Measurements from ENCODE around the gene ALKBH8. TPM values are rescaled to one million over a fixed set of nuclear protein-coding genes. Genes with fewer than 3 reads are reported as not detected.
"Not testable (repeated sequence)": the region's sequence is repeated elsewhere in the genome, so short reads cannot be mapped to it uniquely, and the experiment has no call there.

Gene ALKBH8
- total RNA-seq, 1 donor from 2014 or later: 8.2 TPM

DNA sequence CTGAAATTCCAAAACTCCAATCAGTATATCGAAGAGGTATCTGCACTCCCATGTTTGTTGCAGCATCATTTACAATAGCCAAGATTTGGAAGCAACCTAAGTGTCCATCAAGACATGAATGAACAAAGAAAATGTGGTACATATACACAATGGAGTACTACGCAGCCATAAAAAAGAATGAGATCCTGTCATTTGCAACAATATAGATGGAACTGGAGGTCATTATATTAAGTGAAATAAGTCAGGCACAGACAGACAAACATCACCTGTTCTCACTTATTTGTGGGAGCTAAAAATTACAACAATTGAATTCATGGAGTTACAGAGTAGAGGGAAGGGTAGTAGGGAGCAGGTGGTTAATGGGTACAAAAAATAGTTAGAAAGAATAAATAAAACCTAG is 13.6 kb upstream of the ALKBH8 start:
- DNase-seq (ENCODE audit: low spot score): not testable (repeated sequence)

DNA sequence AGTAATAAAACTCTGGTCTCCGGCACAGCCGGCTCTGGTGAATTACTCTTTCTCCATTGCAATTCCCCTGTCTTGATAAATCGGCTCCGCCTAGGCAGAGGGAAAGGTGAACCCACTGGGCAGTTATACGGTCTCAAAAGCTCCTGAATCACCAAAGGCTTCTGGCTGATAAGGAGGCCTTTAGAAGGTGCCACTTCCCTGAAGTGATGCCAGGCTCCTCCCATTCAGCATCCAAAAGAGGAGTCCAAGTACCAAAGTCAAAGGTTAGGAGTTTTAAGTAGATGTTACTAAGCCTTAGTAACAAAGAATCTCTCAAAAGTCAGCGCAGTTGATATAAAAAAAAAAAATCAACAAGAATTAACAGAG is 11.8 kb upstream of the ALKBH8 start:
- no peak for DNase-seq (ENCODE audit: low spot score)

DNA sequence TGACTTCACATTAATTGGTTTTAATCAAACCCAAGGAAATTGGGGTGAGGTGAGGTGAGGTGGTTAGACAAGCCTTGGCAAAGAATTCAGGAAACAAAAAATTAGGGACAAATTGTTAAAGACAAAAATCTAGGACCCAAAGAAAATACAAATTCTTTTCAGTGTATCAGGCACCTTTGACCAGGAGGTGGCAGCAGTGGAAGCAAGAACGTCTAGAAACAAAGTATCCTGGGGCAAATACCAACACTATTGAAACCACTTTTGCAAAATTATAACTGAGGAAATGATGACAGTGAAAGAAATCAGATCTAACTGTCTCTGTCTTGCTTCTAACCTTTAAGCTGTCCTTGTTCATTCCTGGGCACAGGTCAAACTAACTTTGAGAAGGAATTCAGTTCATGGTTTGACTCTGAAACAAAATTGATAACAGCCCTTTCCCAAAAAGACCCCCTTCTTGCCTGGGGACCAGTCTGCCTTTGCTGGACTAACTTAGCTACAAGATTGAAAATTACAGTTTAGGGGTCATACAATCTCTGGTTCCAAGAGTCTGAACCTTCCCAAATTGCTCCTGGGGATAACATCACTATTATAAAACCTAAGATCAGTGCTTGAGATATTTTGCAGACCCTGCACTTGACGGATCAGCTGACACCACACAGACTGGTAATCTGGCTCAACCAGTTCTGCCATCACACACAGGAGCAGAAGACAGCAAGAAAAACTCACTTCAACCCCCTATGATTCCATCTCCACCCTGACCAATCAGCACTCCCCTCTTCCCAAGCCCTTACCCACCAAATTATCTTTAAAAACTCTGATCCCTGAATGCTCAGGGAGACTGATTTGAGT is 11.2 kb upstream of the ALKBH8 start:
- DNase-seq (ENCODE audit: low spot score): peak; percentile 73

DNA sequence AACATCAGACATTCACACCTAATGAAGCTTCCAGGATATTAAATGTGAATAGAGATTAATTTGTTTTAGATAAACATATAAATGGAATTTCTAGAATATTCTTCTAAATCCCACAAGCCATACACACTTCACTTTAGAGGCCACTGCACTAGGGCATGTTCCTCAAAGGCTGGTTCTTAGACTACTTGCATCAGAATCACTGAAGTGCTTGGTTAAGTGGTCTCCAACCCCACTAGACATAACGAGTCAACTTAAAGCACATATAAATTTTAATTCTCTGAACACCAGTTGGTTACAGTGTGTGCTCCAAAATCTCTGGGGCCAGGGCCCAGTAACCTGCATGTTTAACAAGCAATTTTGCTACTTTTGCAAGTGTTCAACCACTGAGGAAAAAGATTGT is 7.9 kb upstream of the ALKBH8 start:
- no peak for DNase-seq (ENCODE audit: low spot score)

DNA sequence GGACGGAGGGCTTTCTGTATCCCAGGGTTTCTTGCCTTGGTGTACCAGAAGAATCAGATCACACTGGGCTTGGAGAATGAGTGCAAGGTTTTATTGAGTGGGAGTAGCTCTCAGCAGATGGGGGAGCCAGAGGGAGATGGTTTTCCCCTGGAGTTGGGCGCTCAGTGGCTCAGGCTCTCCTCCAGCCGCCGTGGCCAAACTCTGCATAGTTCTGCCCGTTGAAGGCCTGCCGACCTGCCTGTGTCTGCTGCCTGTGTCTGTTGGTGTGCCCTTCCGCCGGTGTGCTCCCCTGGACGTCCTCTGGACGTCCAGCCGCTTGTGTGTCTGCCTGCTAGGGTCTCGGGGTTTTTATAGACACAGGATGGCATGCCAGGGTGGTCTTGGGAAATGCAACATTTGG is 4.5 kb upstream of the ALKBH8 start:
- DNase-seq (ENCODE audit: low spot score): no peak

DNA sequence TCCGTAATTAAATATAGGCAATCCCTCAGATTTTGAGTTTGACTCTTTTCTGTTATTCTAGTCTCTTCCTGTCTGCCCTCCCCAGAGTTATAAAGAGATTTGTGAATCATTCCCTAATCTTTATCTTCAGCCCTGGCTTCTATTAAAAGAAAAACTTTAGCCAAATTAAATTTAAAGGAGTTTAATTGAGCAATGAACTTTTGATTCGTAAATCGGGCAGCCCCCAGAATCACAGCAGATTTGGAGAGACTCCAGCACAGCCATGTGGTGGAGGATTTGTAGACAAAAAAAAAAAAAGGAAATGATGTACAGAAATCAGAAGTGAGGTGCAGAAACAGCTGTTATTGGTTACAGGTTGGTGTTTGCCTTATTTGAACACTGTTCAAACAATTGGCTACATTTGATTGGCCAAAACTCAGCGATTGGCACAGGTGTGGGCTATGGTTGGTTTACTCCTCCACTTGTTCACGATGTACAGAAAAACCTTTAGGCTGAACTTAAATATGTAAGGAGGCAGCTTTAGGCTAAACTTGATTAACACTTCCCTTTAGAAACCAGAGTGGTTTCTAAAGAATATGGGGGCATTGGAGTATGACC is 2.3 kb upstream of the ALKBH8 start:
- no peak for DNase-seq (ENCODE audit: low spot score)

DNA sequence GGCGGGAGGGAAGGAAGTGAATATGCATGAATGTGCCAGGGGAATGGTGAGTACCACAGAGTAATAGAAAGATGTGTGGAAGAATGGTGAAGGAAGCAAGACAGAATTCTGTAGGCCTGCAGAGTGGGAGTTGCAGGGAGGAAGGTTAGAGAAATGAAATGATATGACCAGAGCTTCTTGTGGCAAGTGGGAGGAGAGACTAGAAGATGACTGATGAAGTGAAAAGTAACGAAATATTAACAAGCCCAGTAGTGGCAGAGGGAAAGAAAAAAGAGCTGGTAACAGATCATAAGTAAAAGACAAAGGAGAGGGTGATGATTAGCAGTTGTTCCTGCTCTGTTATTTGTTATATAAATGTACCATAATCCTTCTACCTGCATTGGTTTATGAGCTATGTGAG is 1.0 kb upstream of the ALKBH8 start:
- DNase-seq (ENCODE audit: low spot score): no peak

DNA sequence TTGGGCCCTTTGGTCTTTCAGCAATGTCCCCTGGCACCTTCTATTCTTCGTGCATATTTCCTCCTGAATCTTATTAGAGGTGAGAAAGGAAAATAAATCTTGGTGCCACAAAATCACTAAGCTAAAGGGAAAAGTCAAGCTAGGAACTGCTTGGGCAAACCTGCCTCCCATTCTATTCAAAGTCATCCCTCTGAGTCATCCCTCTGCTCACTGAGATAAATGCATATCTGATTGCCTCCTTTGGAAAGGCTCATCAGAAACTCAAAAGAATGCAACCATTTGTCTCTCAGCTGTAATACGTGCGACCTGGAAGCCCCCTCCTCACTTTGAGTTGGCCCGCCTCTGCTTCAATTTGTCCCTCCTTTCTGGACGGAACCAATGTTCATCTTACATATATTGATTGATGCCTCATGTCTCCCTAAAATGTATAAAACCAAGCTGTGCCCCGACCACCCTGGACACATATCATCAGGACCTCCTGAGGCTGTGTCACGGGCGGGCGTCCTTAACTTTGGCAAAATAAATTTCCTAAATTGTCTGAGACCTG is 493 bp upstream of the ALKBH8 start:
- not testable (repeated sequence) for DNase-seq (ENCODE audit: low spot score)

DNA sequence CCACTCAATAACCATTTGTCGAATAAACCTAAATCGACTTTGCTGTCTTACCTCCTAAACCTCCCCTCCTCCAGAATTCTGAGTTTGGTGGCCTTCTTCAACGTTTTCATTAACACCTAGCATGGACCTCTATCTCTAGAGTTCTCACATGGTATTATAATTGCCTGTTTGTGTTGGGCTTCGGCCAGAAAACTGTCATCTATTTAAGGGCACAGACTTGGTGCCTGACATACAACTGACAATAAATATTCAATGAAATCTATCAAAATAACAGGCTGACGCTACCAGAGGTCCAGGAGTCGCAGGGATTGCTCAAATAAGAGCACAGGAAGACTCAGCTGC is 687 bp downstream of the ALKBH8 start:
- no peak for DNase-seq (ENCODE audit: low spot score)

DNA sequence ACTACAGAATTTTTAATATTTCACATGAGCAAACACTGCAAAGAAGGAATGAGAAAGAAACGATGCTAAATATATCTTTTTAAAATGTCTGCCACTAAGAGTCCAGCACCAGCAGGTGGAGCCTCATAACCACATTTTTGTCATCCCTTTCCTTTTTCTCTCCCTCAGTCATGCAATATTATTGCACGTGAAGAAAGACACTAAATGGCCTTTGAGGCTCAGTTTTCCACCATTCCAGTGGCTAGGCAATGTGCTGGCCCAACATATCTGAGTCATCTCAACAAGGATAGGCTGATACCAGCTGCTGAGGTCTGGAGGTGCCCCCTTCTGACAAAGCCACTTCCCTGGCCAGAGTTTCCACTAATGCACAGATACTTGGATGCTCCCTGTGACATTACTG is 1.8 kb downstream of the ALKBH8 start:
- DNase-seq (ENCODE audit: low spot score): peak; percentile 73

DNA sequence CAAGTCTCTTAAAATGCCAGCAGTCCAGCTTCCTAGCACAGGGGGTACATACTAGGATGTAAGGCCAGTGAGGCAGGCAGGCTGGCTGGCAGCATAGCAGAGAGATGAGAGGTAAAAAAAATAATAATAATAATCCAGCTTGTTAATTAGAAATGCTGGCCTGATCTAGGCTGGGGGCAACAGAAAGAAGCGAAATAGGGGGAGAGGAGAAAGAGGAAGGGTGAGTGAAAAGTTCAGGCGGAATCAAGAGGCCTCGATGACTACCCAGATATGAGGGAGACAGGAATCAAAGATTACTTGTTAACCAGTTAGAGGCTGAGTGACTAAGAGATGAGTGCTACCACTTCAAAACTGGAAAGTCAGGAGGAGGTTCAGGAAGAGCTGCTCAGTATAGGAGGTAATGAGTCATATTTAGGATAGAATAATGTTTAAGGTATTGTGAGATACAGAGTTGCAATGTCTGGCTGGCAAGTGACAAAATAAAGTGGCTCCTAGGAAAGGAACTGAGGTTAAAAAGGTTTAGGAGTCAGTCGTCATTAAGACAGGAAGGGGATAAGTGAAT is 2.8 kb downstream of the ALKBH8 start:
- DNase-seq (ENCODE audit: low spot score): no peak

DNA sequence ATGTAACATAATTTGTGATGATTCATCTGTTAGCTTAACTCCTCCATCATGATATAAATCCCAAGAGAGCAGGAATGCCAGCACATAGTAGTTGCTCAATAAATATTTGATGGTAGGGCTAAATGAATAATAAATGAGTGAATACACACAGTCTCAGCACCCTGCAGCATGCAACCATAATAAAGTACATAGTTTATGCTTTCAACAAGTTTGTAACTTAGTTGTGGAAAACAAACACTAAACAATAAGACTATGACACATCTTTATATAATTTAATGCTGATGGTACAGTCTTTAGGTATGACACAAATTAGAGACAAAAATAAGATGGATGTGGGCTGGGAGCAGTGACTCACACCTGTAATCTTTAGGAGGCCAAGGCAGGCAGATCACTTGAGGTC is 3.8 kb downstream of the ALKBH8 start:
- no peak for DNase-seq (ENCODE audit: low spot score)

DNA sequence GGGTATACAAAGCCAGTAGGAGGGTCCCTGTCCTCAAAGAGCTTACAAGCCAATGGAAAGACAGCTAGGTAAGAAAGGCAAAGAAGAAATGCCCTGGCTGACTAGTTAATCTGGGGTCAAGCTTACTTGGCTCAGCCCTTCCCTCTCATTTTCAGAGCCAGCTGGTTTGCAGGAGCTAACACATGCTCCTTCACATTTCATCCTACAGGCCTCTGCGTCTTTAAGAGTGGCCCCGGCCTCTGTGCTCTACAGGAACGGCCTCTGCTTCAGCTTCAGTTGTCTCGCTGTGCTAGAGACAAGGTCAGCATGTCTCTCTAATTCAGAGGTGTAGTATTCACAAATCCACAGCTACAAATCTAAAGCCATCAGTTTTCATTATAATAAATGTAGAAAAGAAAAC is 15.2 kb downstream of the ALKBH8 start:
- no peak for DNase-seq (ENCODE audit: low spot score)

DNA sequence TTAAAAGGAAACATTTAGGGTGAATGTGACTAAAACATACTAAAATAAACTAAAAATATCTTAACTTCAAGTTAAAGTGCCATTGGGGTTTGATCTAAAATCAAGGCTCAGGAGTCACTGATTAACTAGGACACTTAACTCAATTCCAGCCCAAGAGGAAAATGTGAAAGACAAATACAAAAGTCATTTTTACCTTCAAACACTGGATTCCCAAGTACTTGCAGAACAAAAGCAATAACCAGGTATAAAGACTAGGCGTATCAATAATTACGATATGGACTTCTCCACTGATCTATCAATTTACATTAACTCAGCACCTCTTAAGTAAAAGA is 15.6 kb downstream of the ALKBH8 start:
- no peak for DNase-seq (ENCODE audit: low spot score)

DNA sequence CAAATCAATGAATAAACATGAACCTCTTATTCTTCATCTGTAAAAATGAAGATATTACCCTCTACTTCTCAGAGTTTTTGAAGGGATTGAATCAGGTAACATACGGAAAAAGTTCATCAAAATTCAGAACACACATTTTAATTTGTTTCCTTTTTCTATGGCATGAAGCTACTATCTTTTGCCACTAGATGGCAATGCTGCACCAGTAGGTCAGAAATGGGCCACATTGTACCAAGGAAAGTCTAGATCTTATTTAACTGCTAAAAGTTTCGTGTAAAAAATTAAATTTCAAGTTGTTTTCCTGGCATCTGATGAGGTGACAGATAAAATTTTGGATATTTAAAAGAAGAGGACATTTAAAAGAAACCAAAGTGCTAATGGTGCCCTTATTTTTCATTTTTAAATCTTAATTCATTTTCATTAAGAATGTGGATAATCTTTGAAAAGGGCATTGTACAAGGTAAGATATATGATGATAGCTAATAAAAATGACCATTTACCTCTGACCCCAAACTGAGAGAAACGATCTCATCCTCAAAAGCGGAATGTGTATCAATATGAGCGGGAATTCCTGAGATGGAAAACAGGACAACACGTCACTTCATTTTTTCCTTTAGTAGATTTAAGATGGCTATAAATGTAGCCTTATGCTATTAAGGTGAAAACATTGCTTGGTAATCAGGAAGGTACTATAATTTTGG is 16.1 kb downstream of the ALKBH8 start:
- DNase-seq (ENCODE audit: low spot score): peak; percentile 36

DNA sequence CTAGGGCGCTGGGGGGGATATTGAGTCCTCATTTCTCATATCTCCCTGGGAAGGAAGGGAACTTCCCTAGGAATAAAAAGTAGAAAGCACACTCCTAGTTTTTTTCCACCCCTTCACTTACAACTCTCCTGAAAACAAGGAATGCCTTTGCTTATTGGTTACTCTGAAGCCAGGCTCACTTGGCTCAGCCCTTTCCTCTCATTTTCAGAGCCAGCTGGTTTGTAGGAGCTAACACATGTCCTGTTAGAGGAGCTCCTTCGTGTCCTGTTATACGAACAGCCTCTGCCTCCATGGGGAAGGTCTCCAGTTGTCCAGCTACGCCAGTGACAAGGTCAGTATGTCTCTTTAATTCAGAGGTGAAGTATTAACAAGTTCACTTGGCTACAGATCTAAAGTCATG is 17.6 kb downstream of the ALKBH8 start:
- no peak for DNase-seq (ENCODE audit: low spot score)

DNA sequence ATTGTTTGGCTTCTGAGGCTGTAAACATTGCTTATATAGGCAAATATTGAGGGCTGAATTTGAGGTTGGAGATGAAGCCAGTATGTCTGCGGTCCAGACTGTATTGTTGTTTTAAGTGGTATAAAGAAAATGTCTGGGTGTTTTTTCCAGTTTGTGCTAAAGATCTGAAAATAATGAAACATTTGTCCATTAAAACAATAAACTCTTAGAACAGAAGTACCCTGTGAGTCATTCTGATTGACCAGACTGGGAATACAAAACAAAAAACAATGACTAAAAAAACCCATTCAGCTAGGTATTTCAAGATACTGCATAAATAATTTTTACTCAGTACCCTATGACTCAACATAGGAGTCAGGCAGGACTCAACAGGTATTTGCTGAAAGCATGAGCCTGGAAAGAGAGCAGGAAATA is 20.4 kb downstream of the ALKBH8 start:
- DNase-seq (ENCODE audit: low spot score): peak; percentile 5

DNA sequence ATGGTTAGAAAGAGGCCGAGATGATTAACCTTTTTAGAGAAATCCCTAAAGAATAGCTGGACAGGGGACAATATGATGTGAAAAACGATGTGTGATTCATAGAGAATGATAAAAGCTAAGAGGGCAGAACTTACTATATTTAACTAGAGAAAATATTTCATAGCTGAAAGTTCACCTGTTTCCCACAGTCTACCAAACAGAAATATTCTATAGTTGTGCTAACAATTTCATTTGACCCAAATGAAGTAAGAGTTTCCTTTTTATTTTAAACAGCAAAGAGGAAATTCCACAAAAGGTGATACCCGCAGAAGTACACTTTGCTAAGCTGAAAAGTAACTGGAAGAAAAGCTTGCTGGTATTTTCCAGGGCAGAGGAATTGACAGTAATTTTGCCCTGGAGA is 26.7 kb downstream of the ALKBH8 start:
- no peak for DNase-seq (ENCODE audit: low spot score)

DNA sequence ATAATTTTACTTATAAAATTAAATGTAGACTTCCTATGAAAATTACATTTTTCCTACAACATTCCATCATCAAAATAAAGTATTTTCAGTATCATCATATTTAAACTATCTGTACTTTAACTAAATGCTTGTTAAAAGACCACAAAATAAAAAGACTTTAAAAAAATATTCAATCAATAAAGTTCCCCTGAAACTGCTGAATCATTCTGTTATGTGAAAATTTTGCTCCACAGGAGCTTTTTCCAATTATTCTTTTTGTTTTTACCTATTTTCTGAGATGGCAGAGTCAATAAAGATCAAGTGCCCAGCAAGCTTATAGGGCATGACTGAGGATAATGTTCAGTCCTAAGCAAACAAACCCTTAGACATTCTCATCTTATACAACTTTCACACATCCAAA is 27.3 kb downstream of the ALKBH8 start:
- no peak for DNase-seq (ENCODE audit: low spot score)

DNA sequence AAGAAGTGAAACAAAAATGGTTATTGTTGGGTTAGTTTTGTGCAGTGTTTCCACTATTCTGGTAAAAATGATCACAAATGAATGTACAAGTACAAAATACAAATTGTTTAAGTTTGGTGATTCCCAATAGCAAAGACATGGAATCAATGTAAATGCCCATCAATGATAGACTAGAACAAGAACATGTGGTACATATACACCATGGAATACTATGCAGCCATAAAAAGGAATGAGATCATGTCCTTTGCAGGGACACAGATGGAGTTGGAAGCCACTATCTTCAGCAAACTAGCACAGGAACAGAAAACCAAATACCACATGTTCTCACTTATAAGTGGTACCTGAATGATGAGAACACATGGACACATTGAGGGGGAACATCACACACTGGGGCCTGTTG is 28.4 kb downstream of the ALKBH8 start:
- DNase-seq (ENCODE audit: low spot score): not testable (repeated sequence)

DNA sequence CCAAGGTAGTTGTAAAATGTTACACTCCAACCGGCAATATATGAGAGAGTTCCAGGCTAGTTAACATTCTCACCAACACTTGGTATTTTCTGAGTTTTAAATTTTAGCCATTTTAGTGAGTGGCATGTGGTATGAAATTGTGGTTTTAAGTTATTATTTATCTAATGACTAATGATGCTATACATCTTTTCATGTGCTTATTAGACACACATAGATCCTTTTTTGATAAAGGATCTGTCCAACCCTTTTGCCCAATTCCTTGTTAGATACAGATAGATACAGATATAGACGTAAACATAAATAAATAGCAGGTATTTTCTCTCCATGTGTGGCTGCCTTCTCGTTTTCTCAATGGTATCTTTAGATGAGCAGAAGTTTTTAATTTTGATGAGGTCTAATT is 39.3 kb downstream of the ALKBH8 start:
- DNase-seq (ENCODE audit: low spot score): no peak

DNA sequence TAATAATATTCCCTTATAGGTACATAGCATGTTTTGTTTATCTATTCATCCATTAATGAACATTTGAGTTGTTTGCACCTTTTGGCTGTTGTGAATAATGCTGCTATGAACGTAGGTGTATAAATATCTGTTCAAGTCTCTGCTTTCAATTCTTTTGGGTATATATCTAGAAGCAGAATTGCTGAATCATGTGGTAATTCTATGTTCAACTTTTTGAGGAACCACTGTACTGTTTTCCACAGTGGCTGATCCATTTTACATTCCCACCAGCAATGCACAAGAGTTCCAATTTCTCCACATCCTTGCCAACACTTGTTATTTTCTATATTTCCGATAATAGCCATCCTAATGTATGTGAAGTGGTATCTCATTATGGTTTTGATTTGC is 56.7 kb downstream of the ALKBH8 start:
- no peak for DNase-seq (ENCODE audit: low spot score)

Measured in umbilical cord (tissue), 2 donors.